Measurements from ENCODE around the gene TEX53.

- TF ChIP-seq CTCF (IDR thresholded peaks at IDR 0.05) (no peak), POLR2A (IDR thresholded peaks at IDR 0.05) (no peak)
These were observed 20.5 kb upstream of the TEX53 start for GRCh38 chr9:114678130-114678529.

Data from right lobe of liver (tissue), 4 donors.